Progenitor cell of endocrine pancreas (in vitro differentiated cells): ENCODE results near the gene RPN2. TPM values are rescaled to one million over a fixed set of nuclear protein-coding genes. Genes with fewer than 3 reads are reported as not detected.

ENCODE experiments used
- DNase-seq: peaks from one replicate; pipeline ENCODE4 v3.0.0; 2021; ENCODE audit warnings: low spot score; ENCODE audit not compliant: unreplicated experiment
- H3K27ac Mint-ChIP-seq: 2 replicates; pipeline ENCODE4 v1.8.0; 2021; ENCODE audit warnings: mild to moderate bottlenecking, moderate library complexity, mixed read lengths
- H3K27me3 Mint-ChIP-seq: 2 replicates; pipeline ENCODE4 v1.8.0; 2021; ENCODE audit warnings: mixed read lengths
- H3K36me3 Mint-ChIP-seq: 2 replicates; pipeline ENCODE4 v1.8.0; 2022; ENCODE audit warnings: mixed read lengths; ENCODE audit not compliant: insufficient read depth
- H3K4me1 Mint-ChIP-seq: 2 replicates; pipeline ENCODE4 v1.8.0; 2021; ENCODE audit warnings: low read depth, mixed read lengths
- H3K4me3 Mint-ChIP-seq: 2 replicates; pipeline ENCODE4 v1.8.0; 2021; ENCODE audit warnings: low read depth, mild to moderate bottlenecking, moderate library complexity, mixed read lengths
- H3K9me3 Mint-ChIP-seq: 2 replicates; pipeline ENCODE4 v1.8.0; 2021; ENCODE audit warnings: low read depth, mixed read lengths
- CTCF ChIP-seq: fragments of 200-600 bp; sonication (generic); IDR thresholded peaks from one replicate; pipeline ENCODE4 v1.5.0; 2021; ENCODE audit warnings: antibody characterized with exemption, mild to moderate bottlenecking; ENCODE audit not compliant: unreplicated experiment
- total RNA-seq: library from RNA; stranded (reverse); gene quantifications from 2 replicates; pipeline ENCODE4 v1.2.1, GENCODE V29; 2021

Gene RPN2
- total RNA-seq, 1 donor from 2014 or later, result 213 TPM

GRCh38 chr20:37236462-37236861, 57.3 kb downstream of the RPN2 start:
- no peak for TF ChIP-seq CTCF
- Mint-ChIP-seq H3K36me3 (peaks cover 27% of the 10 kb centered on the region), H3K9me3 (no peaks in the 10 kb centered on the region), H3K27ac (no peak overlapping the region), H3K27me3 (no peaks in the 10 kb centered on the region), H3K4me1 (no peaks in the 10 kb centered on the region), H3K4me3 (no peak overlapping the region)
- no peak for DNase-seq

GRCh38 chr20:37237656-37238055, 58.5 kb downstream of the RPN2 start:
- DNase-seq, result no peak
- no peak for TF ChIP-seq CTCF
- Mint-ChIP-seq H3K27ac (no peak overlapping the region), H3K4me3 (no peak overlapping the region), H3K27me3 (no peaks in the 10 kb centered on the region), H3K4me1 (no peaks in the 10 kb centered on the region), H3K9me3 (no peaks in the 10 kb centered on the region), H3K36me3 (peaks cover 26% of the 10 kb centered on the region)

- no peak overlapping the region for H3K27ac Mint-ChIP-seq
- TF ChIP-seq CTCF, result no peak
Observed at GRCh38 chr20:37238426-37238825, 59.3 kb downstream of the RPN2 start.

GRCh38 chr20:37238935-37239451, 59.9 kb downstream of the RPN2 start:
- Mint-ChIP-seq H3K4me1 (no peaks in the 10 kb centered on the region), H3K36me3 (peaks cover 37% of the 10 kb centered on the region), H3K27me3 (no peaks in the 10 kb centered on the region), H3K4me3 (no peak overlapping the region), H3K9me3 (no peaks in the 10 kb centered on the region), H3K27ac (no peak overlapping the region)
- TF ChIP-seq CTCF, result no peak
- DNase-seq, result no peak

More at GRCh38 chr20:37238426-37238825, 59.3 kb downstream of the RPN2 start:
- Mint-ChIP-seq H3K9me3 (no peaks in the 10 kb centered on the region), H3K4me1 (no peaks in the 10 kb centered on the region), H3K36me3 (peaks cover 32% of the 10 kb centered on the region), H3K27me3 (no peaks in the 10 kb centered on the region), H3K4me3 (no peak overlapping the region)
- DNase-seq, result no peak

- no peak overlapping the region for H3K4me3 Mint-ChIP-seq
- H3K27me3 Mint-ChIP-seq, result no peaks in the 10 kb centered on the region
- no peak for DNase-seq
- H3K9me3 Mint-ChIP-seq, result no peaks in the 10 kb centered on the region
- peaks cover 37% of the 10 kb centered on the region for H3K36me3 Mint-ChIP-seq
- no peak for TF ChIP-seq CTCF
- peak overlapping the region; percentile 36 for H3K27ac Mint-ChIP-seq
- no peaks in the 10 kb centered on the region for H3K4me1 Mint-ChIP-seq
Observed at GRCh38 chr20:37240337-37241067, 61.4 kb downstream of the RPN2 start.
